ENCODE measurements around the gene CAMSAP2. TPM values are rescaled to one million over a fixed set of nuclear protein-coding genes. Genes with fewer than 3 reads are reported as not detected.

The CAMSAP2 gene
- total RNA-seq, 1 experiment from 2014 or later = 17.3 TPM

DNA sequence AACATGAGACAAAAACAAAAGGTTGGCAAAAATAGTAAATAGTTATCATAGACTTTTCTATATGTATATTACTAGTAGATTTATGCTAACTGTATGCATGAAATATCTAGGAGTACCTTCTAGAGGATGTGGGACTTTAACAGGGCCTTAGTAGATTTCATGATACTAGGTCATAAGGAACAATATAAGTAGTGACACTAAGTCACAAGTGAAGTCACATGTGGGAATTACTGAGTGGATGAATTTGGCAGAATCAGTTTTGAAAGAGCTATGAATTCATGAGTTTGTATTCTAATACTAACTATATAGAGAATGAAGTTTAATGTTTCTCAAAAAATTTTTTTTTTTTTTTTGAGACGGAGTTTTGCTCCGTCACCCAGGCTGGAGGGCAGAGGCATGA is 81.0 kb downstream of the CAMSAP2 start:
- H3K36me3 ChIP-seq (replicated peaks; ENCODE audit: control insufficient read depth, insufficient read depth, low read length) = no peaks in the 10 kb centered on the region
- no peak for DNase-seq
- H3K27me3 ChIP-seq (ENCODE audit: control insufficient read depth, insufficient read depth, low read length) = no peaks in the 10 kb centered on the region
- no peak overlapping the region for H3K4me3 ChIP-seq (ENCODE audit: insufficient read depth, low read depth, low read length)

GRCh38 chr1:200831091-200831490 is 92.4 kb downstream of the CAMSAP2 start:
- no peak overlapping the region for H3K4me3 ChIP-seq (ENCODE audit: insufficient read depth, low read depth, low read length)
- no peaks in the 10 kb centered on the region for H3K36me3 ChIP-seq (replicated peaks; ENCODE audit: control insufficient read depth, insufficient read depth, low read length)
- no peaks in the 10 kb centered on the region for H3K27me3 ChIP-seq (ENCODE audit: control insufficient read depth, insufficient read depth, low read length)
- DNase-seq = no peak

DNA sequence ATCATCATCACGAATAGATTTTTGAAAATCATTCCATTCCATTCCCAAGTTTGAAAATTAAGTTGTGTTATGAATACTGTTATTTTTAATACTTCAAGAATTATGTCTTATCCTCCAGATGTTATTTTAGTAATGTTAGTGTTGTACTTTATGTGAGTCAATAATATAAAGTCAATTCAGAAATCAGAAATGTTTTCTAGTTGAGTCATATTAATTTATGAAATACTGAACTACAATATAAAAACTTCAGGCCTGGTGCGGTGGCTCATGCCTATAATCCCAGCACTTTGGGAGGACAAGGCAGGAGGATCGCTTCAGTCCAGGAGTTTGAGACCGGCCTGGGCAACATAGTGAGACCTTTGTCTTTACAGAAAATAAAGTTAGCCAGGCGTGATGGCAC is 95.7 kb downstream of the CAMSAP2 start:
- Histone ChIP-seq H3K4me3 (ENCODE audit: insufficient read depth, low read depth, low read length) (no peak overlapping the region), H3K27me3 (ENCODE audit: control insufficient read depth, insufficient read depth, low read length) (no peaks in the 10 kb centered on the region), H3K36me3 (replicated peaks; ENCODE audit: control insufficient read depth, insufficient read depth, low read length) (no peaks in the 10 kb centered on the region)
- no peak for DNase-seq

DNA sequence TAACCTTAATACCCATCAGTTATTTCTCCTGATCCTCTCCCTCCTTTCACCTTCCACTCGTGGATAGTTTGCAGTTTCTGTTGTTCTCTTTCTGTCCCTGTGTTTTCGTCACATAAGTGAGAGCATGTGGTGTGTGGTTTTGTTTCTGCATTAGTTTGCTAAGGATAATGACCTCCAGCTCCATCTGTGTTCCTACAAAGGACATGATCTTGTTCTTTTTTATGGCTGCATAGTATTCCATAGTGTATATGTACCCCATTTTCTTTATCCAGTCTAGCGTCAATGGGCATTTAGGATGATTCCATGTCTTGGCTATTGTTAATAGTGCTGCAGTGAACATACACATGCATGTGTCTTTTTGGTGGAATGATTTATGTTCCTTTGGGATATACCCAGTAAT is 97.5 kb downstream of the CAMSAP2 start:
- no peak overlapping the region for H3K4me3 ChIP-seq (ENCODE audit: insufficient read depth, low read depth, low read length)
- no peaks in the 10 kb centered on the region for H3K36me3 ChIP-seq (replicated peaks; ENCODE audit: control insufficient read depth, insufficient read depth, low read length)
- no peaks in the 10 kb centered on the region for H3K27me3 ChIP-seq (ENCODE audit: control insufficient read depth, insufficient read depth, low read length)
- DNase-seq = no peak

GRCh38 chr1:200837931-200838571 is 99.4 kb downstream of the CAMSAP2 start:
- Histone ChIP-seq H3K27me3 (ENCODE audit: control insufficient read depth, insufficient read depth, low read length) (no peaks in the 10 kb centered on the region), H3K4me3 (ENCODE audit: insufficient read depth, low read depth, low read length) (no peak overlapping the region), H3K36me3 (replicated peaks; ENCODE audit: control insufficient read depth, insufficient read depth, low read length) (no peaks in the 10 kb centered on the region)
- DNase-seq = no peak

DNA sequence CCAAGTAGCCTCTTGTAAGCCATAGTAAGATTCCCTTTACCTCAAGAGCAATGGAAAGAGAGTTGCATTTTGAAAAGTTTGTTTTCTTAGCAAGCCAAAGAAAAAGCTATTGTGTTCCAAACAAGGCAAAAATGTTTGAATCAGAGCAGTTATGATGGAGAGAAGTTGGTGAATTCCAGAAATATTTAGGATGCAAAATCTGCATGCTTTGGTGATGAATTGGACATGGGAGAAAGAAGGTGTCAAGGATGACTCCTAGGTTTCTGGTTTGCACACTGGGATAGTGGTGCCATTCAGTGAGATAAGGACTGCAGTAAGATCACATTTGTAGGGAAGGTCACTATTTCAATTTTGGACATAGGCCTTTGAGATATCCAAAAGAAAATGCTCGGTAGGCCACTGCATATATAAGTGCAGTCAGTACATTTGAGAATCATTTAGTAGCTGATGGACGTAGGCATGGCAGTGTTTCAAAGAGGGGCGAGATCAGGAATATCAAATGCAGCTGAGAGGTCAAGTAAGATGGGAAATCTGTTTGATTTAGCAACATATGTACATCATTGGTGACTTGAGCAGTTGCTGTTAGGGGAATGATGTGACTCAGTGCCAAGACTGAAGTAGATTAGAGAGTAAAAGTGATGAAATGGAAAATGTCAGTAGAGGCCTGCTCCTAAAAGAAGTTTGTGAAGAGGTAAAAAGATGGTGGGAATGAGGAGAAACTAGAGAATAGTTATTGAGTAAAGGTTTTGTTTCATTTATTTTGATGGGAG is 100.2 kb downstream of the CAMSAP2 start:
- no peak for DNase-seq
- H3K27me3 ChIP-seq (ENCODE audit: control insufficient read depth, insufficient read depth, low read length) = no peaks in the 10 kb centered on the region
- no peaks in the 10 kb centered on the region for H3K36me3 ChIP-seq (replicated peaks; ENCODE audit: control insufficient read depth, insufficient read depth, low read length)
- H3K4me3 ChIP-seq (ENCODE audit: insufficient read depth, low read depth, low read length) = no peak overlapping the region

DNA sequence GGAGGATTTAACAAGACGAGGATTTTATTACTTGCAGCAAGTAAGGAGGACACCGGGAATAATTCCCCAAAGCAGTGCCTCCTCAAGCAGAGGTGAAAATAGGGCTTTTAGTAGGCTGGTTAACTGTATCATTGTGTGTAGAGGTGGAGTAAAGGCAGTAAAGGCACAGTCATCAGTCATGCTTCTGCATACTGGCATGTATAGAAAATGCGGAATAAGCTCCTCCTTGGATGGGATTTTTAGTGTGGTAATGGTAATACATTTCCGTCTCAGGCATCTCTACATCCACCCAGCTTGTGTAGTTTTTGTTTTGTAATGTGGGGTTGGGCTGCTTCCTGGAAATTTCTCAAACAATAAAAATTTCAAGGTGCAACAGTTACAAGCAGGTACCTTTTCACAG is 106.7 kb downstream of the CAMSAP2 start:
- peaks cover 7% of the 10 kb centered on the region for H3K36me3 ChIP-seq (replicated peaks; ENCODE audit: control insufficient read depth, insufficient read depth, low read length)
- H3K27me3 ChIP-seq (ENCODE audit: control insufficient read depth, insufficient read depth, low read length) = no peaks in the 10 kb centered on the region
- DNase-seq = no peak
- H3K4me3 ChIP-seq (ENCODE audit: insufficient read depth, low read depth, low read length) = no peak overlapping the region

DNA sequence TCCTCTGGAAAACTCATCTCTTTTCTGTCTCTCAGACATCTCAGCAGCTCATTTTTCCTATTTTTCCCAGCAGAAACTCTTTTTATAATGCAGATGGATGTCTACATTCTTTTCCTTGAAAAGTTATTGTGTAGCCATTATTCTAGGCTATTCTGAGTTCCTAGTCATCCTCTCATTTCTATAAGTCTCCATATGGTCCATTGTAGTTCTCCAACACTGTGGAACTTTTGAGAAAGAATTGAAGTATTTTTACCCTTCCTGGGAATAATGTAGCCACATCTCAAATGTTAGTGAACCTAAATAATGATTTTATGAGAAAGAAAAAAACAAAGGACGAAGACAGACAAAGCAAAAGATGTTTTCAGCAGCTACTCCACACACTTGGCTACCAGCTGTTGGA is 107.7 kb downstream of the CAMSAP2 start:
- DNase-seq = no peak
- no peak overlapping the region for H3K4me3 ChIP-seq (ENCODE audit: insufficient read depth, low read depth, low read length)
- no peaks in the 10 kb centered on the region for H3K27me3 ChIP-seq (ENCODE audit: control insufficient read depth, insufficient read depth, low read length)
- H3K36me3 ChIP-seq (replicated peaks; ENCODE audit: control insufficient read depth, insufficient read depth, low read length) = peaks cover 7% of the 10 kb centered on the region

GRCh38 chr1:200849430-200849829 is 110.7 kb downstream of the CAMSAP2 start:
- no peak for DNase-seq
- Histone ChIP-seq H3K4me3 (ENCODE audit: insufficient read depth, low read depth, low read length) (no peak overlapping the region), H3K36me3 (replicated peaks; ENCODE audit: control insufficient read depth, insufficient read depth, low read length) (peaks cover 7% of the 10 kb centered on the region), H3K27me3 (ENCODE audit: control insufficient read depth, insufficient read depth, low read length) (no peaks in the 10 kb centered on the region)

DNA sequence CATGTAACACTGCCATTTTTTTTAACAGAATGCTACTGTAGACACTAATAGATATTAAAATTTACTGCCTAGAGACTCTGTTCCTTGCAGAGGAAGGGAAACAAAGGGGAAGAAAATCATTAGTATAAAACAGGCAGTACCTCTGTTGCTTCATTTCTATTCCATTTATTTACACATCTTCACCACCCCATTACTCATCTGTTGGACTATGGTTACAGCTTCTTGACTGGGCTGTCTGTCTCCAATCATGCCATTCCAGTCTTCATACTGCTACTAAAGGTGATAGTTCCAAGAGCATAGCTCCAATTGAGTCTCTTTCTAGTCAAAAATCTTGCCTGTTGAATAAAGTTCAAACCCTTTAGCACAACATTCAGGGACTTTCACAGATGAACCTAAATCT is 111.9 kb downstream of the CAMSAP2 start:
- no peaks in the 10 kb centered on the region for H3K27me3 ChIP-seq (ENCODE audit: control insufficient read depth, insufficient read depth, low read length)
- no peak for DNase-seq
- no peak overlapping the region for H3K4me3 ChIP-seq (ENCODE audit: insufficient read depth, low read depth, low read length)
- H3K36me3 ChIP-seq (replicated peaks; ENCODE audit: control insufficient read depth, insufficient read depth, low read length) = peaks cover 7% of the 10 kb centered on the region

DNA sequence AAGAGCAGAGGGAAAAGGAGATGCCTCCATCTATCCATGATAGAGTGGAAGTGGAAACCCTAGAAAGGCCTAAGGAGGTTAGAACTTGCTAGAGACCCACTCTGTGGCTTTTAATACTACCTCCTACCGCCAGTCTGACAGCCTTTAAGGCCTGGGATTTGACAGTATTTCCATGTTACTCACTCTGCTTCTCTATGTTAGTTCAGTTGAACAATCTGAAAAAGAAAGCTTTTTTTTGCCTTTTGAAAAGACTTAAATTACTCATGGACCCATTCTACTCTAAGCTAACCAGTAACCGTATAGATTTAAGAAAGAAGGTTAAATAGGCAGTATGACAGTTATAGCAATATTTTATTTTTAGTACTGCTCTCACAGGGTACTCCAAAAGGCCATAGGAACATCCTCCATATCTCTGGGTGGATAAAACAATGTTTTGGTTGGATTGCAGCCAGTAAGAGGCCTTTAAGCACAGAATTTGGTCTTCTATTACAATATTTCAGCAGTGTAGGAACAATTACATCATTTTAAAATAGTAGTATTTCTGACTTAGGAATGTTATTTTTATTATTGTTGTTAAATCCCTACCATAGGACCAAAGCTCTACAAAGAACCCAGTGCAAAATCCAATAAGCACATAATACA is 118.1 kb downstream of the CAMSAP2 start:
- no peak for DNase-seq
- Histone ChIP-seq H3K36me3 (replicated peaks; ENCODE audit: control insufficient read depth, insufficient read depth, low read length) (peaks cover 4% of the 10 kb centered on the region), H3K4me3 (ENCODE audit: insufficient read depth, low read depth, low read length) (no peak overlapping the region), H3K27me3 (ENCODE audit: control insufficient read depth, insufficient read depth, low read length) (no peaks in the 10 kb centered on the region)

- no peaks in the 10 kb centered on the region for H3K27me3 ChIP-seq (ENCODE audit: control insufficient read depth, insufficient read depth, low read length)
Observed at GRCh38 chr1:200857804-200858203, 119.1 kb downstream of the CAMSAP2 start.

DNA sequence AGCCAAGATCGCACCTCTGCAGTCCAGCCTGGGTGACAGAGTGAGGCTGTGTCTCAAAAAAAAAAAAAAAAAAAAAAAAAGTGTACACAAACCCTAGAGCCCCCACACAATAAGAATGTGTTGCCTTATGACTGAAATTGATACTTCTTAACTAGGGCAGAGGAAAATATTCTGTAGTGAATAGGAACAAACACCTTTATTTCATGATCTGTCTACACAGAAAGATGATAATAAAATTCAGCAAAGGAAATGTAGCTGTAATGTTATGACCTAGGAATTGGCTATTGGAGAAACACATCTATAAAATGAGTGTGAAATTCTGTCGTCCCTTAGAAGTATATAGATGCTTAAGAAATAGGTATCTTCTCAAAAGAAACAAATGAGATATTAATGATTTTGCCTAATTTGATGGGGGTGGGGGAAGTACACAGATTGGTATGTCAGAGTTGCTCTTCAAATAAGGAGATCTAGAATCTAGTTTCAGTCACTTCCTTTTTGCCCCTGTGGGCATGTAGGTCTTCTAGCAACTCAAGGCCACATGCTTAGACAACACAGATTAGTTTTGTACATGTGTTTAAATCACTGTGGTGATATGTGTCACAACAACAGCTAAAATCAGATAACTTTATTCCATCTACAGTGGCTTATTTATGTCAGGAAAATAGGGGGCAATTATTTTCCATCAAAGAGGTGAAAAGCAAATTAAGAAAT is 123.4 kb downstream of the CAMSAP2 start:
- H3K27me3 ChIP-seq (ENCODE audit: control insufficient read depth, insufficient read depth, low read length) = no peaks in the 10 kb centered on the region
- H3K36me3 ChIP-seq (replicated peaks; ENCODE audit: control insufficient read depth, insufficient read depth, low read length) = peaks cover 2% of the 10 kb centered on the region; the same call in 1 of the 2 replicates
- no peak overlapping the region for H3K4me3 ChIP-seq (ENCODE audit: insufficient read depth, low read depth, low read length)
- no peak for DNase-seq

More at GRCh38 chr1:200857804-200858203, 119.1 kb downstream of the CAMSAP2 start:
- Histone ChIP-seq H3K36me3 (replicated peaks; ENCODE audit: control insufficient read depth, insufficient read depth, low read length) (peaks cover 4% of the 10 kb centered on the region), H3K4me3 (ENCODE audit: insufficient read depth, low read depth, low read length) (no peak overlapping the region)
- DNase-seq = no peak

DNA sequence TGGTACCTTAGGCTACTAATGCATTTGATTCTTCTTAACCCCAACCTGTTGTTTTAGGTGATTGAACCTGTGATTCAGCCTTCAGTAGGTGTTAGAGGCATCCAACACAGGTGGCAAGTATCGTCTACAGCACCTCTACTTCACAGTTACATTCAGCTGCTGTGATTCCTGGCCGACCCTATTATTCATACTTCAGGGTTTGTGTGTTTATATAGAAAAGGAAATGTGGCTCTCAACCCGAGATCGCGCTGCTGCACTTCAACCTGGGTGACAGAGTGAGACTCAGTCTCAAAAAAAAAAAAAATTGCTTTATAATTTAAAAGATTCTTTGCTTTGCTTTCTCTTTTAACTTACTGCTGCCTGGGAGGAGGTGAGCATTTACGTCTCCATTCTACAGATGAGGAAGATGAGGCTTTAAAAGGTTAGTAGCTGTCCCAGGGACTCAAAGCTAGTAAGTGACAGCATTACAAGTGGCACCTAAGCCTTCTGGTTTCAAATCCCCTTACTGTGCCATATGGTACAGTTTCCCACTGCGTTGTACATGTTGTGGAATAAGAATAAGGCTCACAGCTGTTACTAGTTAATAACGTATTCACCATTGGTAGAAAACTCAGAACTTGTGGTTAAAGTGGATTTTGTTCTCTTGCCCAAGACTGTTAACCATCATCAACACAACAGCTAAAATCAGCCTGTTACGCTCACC is 124.2 kb downstream of the CAMSAP2 start:
- Histone ChIP-seq H3K36me3 (replicated peaks; ENCODE audit: control insufficient read depth, insufficient read depth, low read length) (peaks cover 2% of the 10 kb centered on the region; the same call in 1 of the 2 replicates), H3K27me3 (ENCODE audit: control insufficient read depth, insufficient read depth, low read length) (no peaks in the 10 kb centered on the region), H3K4me3 (ENCODE audit: insufficient read depth, low read depth, low read length) (no peak overlapping the region)
- no peak for DNase-seq

Measured in H7 (cell line).